HG02623 (cell line): ENCODE results near the gene BANP.
"Not testable (repeated sequence)": the region's sequence is repeated elsewhere in the genome, so short reads cannot be mapped to it uniquely, and the experiment has no call there.

Experiments used
- ATAC-seq: cut with Tn5 transposase; IDR thresholded peaks from one replicate; pipeline ENCODE4 v1.9.1; 2021; ENCODE audit warnings: moderate library complexity; ENCODE audit not compliant: unreplicated experiment

Gene BANP

DNA sequence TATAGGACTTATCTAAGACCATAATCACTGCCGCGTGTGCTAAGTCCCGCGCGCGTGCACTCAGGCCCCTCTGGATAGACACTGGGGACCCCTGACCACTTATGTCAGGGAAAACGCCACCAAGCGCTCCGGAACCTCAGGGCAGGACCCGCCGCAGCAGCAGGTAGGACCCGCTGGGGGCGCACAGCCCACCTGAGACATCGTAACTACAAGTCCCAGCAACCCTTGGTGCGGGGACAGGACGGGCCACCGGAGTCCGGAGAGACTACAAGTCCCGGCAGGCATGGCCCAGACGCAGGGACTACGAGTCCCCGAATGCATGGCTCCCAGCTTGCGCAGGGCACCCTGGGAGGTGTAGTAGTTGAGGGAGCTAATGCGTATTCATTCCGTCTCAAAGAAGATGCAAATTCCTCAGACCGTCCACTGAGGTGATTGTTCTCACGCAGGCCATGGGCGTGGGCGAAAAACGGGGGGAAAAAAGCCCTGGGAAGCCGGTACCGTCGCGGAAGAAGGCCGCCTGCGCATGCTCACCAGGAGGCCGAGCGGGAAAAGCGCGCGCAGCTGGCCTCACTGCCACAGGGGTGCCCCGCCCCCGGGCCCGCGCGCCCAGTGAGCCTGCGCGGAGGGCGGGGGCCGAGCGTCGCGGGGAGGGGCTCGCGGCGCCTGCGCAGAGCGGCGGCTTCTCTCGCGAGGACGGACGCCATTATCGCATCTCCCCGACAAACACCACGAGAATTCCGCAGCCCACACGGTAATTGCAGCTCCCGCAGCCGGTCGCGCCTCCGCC lies at the start of gene BANP:
Gene BANP, plus strand, starts transcription at position 670 of the 787 bp plus-strand sequence. CDS start 23,682 bp downstream, outside the sequence.
- peak; percentile 85 for ATAC-seq

- ATAC-seq: not testable (repeated sequence)
These were observed 46.3 kb upstream of the BANP start for GRCh38 chr16:87904963-87905362.

DNA sequence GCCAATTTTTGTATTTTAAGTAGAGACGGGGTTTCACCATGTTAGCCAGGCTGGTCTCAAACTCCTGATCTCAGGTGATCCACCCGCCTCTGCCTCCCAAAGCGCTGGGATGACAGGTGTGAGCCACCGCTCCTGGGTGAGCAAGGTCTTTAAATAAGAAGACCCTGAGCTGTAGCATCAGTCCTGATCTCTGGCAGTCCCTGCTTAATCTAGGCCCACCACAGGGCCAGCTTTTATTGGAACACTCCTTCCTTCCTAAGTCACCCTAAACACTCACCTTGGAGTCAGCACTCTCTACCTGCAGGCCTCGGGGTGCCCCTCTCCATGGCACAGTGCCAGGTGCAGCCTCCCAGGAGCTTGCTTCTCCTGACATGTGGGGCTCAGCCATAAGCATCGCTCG lies 45.7 kb upstream of the BANP start:
- ATAC-seq: not testable (repeated sequence)

DNA sequence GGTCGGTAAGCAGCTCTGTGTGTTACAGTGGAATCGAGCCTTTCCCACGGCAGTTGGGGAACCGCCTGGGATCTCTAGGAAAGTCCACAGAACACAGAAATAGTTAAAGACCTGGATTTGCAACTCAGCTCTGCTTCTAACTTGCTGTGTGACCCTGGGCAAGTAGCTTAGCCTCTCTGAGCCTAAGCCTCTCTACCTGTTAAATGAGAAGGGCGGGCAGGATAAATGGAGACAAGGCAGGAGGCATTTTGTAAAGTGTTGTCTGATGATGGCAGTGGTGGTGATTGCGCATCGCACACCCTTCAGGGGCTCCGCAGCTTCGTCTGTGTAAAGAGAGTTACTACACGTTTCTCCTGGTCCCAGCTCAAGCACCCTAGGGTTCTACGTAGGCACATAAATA lies 43.1 kb upstream of the BANP start:
- ATAC-seq: not testable (repeated sequence)

- ATAC-seq: peak; percentile 86
These were observed 41.9 kb upstream of the BANP start for GRCh38 chr16:87909203-87909935.

GRCh38 chr16:87911106-87911763 lies 40.0 kb upstream of the BANP start:
- ATAC-seq: not testable (repeated sequence)

DNA sequence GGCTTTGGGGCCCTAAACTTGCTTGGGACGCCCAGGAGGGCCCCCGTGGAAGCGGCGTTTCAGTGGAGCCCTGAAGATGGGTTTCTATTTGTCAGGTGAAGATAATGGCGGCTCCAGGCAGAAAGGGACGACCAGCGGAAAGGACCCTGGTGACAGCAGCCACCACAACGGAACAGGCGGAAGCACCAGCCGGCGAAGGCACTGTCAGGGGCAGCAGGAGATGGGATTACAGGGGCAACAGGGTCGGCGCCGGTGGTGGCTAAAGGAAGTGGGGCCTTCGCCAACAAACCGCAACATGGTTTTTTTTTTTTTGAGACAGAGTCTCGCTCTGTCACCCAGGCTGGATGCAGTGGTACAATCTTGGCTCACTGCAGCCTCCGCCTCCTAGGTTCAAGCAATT lies 38.5 kb upstream of the BANP start:
- ATAC-seq: not testable (repeated sequence)

GRCh38 chr16:87914021-87914725 lies 37.1 kb upstream of the BANP start:
- ATAC-seq: not testable (repeated sequence)

DNA sequence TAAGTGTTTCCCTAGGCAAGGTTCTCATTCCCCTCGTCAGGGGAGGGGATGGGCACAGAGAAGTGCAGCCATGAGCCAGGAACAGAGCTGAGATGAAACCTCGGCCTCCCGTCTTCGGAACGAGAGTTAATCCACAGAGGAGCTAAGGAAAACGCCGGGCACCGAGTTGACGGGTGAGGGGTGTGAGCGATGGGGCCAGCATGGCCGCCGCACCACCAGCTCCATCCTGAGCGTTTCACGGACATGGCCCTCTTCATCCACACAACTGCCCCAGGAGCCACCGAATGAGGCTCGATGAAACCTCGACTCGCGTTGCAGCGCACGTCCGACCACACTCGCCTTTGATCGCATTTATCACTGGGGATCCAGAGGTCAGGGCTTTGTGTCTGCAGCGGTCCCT lies 36.4 kb upstream of the BANP start:
- ATAC-seq: no peak

DNA sequence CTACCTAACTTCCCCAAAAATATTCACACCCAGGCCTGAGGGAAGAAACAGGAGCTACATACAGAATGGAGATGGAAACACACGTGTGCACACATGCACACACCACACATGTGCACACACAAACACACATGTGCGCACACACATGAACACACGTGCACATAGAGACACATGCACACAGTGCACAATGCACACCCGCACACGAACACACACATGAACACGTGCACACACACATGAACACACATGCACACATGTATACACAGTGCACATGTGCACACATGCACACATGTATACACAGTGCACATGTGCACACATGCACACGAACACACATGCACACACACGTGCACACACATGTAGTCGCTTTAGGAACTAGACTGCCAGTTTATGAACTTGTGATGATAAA lies 33.7 kb upstream of the BANP start:
- ATAC-seq: no peak

DNA sequence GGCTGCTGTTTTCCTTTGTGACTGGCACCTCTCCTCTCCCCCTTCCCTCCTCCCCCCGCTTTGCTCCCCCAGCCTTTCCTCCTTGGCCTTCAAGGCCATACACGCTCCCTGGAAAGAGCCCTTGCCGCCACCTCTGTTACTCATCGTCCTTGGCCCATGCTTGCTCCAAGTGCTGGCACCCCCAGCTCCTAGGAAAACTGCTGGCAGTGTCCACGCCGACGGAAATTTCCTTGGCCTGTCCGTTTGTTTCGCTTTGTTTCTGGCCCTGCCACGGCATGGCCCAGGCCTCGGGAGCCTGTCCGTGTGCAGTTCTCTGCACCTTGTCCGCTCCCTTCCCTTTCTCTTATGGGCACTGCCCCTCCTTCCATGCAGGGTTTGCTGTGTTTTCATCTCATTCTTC lies 32.9 kb upstream of the BANP start:
- no peak for ATAC-seq

DNA sequence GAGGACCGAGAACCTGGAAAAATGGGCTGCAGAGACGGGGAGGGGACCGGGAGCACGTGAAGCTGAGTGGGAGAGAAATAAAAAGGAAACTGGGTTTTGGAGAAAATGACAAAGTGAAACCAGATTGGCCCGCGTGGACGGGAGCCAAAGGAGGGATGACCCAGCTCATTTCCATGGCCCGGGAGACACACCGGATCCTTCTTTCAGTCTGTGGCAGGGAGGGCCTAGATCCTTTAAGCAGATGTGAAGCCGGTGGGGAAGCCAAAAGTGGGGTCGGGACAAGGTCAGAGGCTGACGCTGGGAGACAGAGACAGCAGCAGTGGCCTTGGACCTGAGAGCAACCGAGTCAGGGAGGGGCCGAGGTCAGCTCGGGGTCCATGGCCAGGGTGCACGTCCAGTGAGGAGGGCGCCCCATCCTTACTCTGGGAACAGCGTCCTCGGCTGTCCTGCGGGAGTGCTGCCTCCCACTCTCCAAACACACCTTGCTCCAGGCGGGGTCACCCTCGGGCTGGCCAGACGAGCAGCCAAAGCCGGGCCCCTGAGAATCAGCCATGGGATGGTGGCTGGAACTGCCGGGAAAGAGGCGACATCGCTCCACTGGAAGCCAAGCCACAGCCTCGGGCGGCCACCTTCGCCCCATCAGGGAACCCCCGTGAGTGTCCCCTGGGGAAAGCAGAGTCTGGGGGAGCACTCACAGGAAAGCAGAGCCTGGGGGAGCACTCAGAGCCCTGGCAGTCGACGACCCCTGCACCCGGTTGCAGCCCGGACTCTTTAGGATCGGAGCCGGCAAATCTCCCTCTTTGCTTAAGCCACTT lies 32.2 kb upstream of the BANP start:
- no peak for ATAC-seq

DNA sequence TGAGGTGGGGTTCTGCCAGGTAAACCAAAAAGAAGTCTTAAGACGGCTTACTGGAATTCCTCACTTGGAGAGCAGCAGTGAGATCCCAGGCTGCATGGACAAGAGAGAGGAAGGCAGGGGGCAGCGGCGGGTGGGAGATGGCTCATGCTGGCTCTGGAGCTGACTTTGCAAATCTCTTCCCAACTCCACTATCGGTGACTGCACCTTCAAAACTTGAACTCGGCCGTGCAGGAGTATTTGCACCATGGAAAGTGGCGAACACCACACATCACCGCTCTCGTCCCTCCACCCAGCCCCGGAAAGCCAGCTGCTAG lies 31.6 kb upstream of the BANP start:
- ATAC-seq: no peak

DNA sequence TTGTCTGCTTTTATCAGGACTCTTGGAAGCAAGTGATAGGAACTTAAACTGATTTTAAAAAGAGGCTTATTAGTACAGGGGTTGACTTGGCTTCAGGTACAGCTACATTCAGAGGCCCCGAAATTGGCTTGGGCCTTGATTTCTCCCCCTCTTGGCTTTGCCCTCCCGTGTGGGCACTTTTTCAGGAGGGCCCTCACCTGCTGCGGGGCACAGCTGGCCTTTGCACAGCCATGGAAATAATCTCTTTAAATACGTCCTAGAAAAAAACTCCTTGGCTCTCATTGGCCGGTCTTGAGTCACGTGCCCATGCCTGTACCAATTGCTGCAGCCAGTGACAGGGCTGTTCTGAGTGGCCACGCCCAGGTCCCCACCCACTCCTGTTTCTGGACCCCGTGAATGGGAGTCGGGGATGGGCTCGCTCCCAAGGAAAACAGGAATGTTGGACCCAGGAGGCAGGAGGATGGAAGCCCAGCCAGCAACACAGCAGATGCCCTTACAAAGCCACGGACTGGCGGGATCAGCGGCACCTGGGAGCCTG lies 29.9 kb upstream of the BANP start:
- no peak for ATAC-seq

DNA sequence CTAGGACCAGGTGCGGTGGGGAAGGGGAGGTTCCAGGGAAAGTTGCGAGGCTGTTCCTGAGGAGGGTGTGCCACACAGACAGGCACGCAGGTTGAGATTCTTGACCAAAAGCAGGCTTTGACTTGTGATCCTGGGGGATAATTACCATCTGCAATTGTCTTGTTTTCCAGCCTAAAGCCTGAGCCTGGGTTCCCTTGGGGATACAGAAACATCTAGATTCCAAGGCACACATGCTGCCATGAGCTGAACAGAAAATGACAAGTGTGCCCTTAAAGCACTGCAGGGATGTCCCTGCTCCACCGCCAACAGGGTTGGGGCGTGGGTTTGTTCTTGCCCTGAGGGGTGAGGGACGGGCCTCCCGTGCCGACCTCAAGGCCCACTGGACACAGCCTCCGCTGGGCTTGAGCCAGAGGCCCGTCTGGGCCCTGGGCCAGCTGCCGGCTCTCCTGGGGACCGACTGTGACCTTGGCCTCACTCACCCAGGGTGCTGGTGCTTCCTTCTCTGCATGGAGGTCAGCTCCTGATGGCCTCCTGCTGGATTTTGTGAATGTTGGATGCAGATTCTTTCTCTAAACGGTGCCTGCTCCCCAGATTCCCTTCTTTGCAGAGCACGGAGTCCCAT lies 28.9 kb upstream of the BANP start:
- ATAC-seq: no peak

GRCh38 chr16:87924041-87924810 lies 27.0 kb upstream of the BANP start:
- no peak for ATAC-seq

GRCh38 chr16:87924811-87925670 lies 26.2 kb upstream of the BANP start:
- ATAC-seq: no peak
